ENCODE results near the gene HOMER2.

HOMER2 gene

GRCh38 chr15:82820128-82820527 is 132.4 kb downstream of the HOMER2 start:
- TF ChIP-seq ZFX (IDR thresholded peaks at IDR 0.05; ENCODE audit: borderline replicate concordance): no peak
- TF ChIP-seq, protein P1, sequence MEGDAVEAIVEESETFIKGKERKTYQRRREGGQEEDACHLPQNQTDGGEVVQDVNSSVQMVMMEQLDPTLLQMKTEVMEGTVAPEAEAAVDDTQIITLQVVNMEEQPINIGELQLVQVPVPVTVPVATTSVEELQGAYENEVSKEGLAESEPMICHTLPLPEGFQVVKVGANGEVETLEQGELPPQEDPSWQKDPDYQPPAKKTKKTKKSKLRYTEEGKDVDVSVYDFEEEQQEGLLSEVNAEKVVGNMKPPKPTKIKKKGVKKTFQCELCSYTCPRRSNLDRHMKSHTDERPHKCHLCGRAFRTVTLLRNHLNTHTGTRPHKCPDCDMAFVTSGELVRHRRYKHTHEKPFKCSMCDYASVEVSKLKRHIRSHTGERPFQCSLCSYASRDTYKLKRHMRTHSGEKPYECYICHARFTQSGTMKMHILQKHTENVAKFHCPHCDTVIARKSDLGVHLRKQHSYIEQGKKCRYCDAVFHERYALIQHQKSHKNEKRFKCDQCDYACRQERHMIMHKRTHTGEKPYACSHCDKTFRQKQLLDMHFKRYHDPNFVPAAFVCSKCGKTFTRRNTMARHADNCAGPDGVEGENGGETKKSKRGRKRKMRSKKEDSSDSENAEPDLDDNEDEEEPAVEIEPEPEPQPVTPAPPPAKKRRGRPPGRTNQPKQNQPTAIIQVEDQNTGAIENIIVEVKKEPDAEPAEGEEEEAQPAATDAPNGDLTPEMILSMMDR (IDR thresholded peaks at IDR 0.05): no peak
- H3K27ac ChIP-seq: no peak overlapping the region

DNA sequence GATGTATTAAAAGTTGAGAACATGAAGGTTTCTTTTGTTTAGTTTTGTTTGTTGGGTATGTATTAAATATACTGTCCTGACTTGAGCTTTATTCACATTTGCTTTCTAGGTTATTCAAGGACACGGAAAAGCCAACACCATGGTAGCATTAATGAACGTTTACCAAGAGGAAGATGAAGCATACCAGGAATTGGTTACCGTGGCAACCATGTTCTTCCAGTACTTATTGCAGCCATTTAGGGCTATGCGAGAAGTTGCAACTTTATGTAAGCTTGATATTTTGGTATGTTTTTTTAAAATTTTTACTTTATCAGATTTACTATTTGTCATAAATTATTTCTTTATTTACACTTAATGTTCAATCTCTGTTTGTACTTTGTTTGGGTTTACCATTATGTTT is 139.5 kb downstream of the HOMER2 start:
- no peak overlapping the region for H3K27ac ChIP-seq
- TF ChIP-seq, protein P1 (IDR thresholded peaks at IDR 0.05): no peak
- TF ChIP-seq ZFX (IDR thresholded peaks at IDR 0.05; ENCODE audit: borderline replicate concordance): no peak

DNA sequence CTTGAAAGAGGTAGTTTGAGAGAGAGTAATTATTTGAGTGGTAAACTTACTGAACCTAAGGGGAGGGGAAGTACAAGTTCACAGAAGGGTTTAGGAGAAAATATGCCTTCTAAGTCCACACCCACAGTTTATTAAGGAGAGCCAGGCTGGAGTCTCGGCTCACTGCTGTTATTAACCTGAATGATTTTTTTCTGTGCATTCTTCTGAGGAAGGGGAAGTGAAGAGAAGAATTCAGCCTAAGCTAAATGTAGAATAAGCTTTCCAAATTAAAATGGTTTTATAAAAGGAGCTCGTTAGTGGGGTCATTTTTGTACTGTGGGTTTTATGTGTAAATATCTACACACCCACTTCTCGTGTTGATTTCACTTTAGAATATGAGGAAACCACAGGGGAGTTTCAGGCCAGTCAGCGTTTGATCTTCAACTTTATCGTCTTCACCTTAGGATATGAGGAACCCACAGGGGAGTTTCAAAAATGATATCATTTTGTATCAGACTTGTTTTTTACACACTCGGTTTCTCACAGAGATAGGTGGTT is 141.6 kb downstream of the HOMER2 start:
- no peak for TF ChIP-seq ZFX (IDR thresholded peaks at IDR 0.05; ENCODE audit: borderline replicate concordance)
- TF ChIP-seq, protein P1 (IDR thresholded peaks at IDR 0.05): no peak
- peak overlapping the region; percentile 96 for H3K27ac ChIP-seq

DNA sequence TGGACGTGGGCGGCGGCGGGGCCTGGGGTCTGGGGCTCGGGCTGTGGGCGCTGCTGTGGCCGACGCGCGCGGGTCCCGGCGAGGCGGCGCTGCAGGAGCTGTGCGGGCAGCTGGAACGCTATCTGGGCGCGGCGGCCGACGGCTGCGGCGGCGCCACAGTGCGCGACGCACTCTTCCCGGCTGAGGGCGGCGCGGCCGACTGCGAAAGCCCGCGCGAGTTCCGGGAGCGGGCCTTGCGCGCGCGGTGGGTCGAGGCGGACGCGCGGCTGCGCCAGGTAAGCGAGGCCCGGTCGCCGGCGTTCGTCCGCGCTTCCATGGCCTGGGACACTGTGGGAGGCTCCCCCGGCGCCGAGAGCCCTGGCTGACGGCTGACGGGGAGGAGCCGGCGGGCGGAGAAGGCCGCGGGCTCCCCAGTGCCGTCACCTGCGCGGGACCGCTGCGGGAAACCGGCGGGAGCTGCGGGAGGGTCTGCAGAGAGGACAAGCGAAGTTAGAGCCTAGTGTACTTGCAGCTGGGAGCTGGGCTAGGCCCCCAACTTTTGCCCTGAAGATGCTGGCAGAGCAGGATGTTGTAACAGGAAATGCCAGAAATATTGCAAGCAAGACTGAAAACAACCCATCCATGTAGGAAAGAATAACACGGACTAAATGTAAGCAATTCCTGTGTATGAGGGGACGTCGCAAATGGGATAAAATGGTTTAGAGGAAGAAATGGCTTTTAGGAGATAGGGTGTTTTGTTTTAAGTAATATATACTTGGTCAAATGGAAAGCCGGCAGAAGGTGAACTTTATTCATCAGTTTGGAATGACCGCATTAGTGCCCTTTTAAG is 142.2 kb downstream of the HOMER2 start:
- H3K27ac ChIP-seq: peak overlapping the region; percentile 96
- no peak for TF ChIP-seq ZFX (IDR thresholded peaks at IDR 0.05; ENCODE audit: borderline replicate concordance)
- TF ChIP-seq, protein P1 (IDR thresholded peaks at IDR 0.05): no peak; the same call in none of the 2 replicates

GRCh38 chr15:82809308-82810060 is 143.0 kb downstream of the HOMER2 start, which contains the start of gene WHAMM:
Gene WHAMM, plus strand, starts transcription at chr15:82809628. Its CDS starts 99 bp downstream, at chr15:82809727.
- peak within 1 kb of the TSS; percentile 96 for H3K27ac ChIP-seq
- TF ChIP-seq ZFX (IDR thresholded peaks at IDR 0.05; ENCODE audit: borderline replicate concordance): no peak
- TF ChIP-seq, protein P1 (IDR thresholded peaks at IDR 0.05): peak; percentile 50; the same call in 1 of the 2 replicates

DNA sequence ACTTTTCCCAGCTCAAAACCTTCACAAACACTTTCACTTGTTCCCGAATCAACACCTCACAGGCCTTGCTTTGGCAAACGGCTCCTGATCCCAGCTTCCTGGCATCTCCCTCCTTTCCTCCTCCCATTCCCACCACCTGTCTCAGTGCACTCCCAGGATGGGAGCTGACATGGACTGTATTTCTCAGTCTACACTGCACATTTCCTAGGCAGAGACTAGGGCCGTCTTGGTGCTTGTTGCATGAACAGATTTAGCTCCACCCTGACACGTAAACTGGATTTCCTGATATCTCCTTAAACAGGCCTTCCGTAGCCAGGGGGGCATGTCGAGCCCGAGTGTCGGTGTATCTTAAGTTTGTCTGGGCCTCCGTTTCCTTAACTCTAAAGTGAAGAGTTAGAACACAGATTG is 143.9 kb downstream of the HOMER2 start:
- TF ChIP-seq ZFX (IDR thresholded peaks at IDR 0.05; ENCODE audit: borderline replicate concordance): no peak
- TF ChIP-seq, protein P1 (IDR thresholded peaks at IDR 0.05): no peak
- H3K27ac ChIP-seq: peak overlapping the region; percentile 96
